GM18508 (cell line): Measurements from ENCODE around the gene CUX1.
"Not testable (repeated sequence)": the region's sequence is repeated elsewhere in the genome, so short reads cannot be mapped to it uniquely, and the experiment has no call there.

Experiments used
- ATAC-seq: cut with Tn5 transposase; IDR thresholded peaks from one replicate; pipeline ENCODE4 v1.9.1; 2021; ENCODE audit warnings: moderate number of reproducible peaks; ENCODE audit not compliant: insufficient read depth, unreplicated experiment

The CUX1 gene

DNA sequence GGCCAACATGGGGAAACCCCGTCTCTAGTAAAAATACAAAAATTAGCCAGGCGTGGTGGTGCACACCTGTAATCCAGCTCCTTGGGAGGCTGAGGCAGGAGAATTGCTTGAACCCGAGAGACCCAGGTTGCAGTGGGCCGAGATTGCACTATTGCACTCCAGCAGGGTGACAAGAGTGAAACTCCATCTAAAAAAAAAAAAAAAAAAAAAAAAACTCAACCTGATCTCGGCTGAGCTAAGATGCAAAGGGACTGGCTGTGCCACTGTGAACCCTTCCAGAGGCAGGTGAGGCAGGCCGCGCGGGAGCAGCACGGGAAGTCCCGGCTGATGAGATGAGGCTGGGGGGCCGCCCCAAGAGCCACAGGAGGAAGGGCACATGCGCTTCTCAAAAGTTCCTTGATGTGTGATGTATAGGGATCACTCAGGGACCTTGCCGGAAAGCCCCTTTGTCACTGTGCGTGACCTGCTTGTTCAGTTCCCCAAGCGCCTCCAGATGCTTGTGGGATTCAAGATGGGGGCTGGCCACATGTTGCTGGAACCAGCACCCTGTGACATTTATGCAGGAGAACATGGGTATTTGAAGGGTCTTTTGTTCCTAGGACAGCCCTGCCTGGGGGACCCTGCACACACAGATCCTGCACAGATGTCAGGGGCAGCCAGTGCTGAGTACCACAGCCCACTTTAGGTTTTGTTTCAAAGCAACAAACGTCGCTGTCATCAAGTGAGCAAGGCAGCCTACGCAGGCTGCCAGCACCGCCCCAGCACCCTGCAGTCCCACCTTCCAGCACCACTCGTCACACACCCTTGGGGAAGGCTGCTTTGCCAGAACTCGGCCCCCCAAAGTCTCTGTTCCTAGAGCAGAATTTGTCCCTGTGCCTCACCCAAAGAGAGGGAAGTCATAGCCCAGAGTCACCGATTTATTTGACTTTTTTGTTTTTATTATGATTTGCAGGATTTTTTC lies 394.4 kb downstream of the CUX1 start:
- ATAC-seq = no peak

DNA sequence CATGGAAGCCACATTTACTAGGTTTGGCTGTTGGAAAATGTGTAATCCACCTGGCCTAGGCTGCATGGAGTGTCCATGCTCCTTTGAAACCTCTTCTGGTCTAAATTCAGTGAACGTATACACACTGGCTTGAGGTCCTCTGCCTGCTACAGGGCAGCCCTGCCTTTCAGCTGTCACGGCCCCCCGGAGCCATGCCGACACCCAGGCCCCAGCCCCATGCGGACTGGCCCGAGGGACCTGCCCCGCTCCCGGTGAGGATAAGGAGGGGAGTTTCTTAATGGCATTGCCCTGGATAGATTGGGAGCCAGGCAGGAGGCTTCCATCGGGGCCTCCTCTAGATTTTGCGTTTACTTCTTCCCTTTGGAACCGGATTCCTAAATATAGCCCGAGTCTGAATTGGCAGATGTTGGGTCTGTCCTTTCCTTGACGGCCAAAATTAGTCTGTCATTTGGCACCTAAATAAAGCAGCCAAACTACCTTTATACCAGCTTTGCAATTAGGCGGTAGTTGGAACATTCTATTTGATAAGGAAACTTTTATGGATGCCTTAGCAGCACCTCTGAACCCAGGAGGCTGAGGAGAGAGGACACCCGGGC lies 397.1 kb downstream of the CUX1 start:
- ATAC-seq = no peak

DNA sequence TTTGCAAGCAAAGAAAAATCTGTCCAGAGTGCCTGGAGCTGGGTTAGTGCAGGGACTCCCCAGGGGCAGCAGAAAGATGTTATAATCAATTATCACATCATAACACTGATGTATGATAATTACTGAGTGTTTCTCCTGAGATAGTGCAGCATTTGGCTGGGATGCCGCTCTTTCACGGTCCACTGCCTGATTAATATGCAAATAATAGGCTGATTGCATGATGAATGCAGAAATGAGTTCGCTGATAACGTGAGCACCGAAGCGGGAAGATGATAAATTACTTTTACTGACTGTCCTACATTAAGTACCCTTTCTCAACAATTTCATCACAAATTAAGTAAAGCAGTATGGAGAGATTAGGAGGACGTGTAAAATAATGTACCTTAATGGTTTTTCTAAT lies 397.8 kb downstream of the CUX1 start:
- ATAC-seq = no peak

DNA sequence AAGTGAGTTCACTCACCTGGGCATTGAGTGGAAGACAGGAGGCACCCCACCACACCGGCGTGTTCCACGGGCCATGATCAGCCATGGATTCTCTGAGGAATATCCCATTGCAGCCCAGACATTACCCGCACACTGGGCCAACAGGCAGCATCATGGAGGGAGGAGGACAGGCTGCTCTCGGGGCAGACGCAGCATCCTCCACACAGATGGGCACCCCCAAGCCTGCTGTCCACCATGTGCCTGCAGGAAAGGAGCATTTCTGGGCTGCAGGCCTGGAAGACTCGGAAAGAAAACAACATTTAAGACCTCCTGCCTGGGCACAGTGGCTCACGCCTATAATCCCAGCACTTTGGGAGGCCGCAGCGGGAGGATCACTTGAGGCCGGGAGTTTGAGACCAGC lies 398.3 kb downstream of the CUX1 start:
- ATAC-seq = no peak

DNA sequence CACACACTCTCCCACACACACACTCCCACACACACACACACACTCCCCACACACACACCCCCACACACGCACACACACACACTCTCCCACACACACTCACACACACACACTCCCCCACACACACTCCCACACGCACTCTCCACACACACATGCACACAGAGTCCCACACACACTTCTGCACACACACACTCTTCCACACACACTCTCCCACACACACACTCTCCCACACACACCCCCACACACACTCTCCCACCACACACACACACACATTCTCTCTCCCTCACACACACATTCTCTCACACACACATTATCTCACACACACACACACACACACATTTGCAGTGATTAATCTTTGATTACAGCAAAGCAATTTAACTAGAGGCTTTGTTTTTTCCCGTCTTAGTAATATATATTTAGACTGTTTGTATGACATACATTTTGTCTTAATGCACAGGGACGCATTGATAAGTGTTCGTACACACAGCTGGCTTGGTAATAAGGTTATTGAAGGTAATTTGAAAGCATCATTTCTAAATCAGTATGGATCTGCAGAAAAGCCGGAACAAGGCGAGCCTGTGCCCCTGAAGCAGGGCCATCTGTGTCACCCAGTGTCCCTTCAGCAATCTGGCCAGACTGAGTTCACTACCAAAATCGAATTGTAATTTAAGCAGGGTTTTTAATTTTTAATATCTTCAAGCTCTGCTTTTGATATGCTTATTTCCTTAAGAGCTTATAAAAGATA lies 399.3 kb downstream of the CUX1 start:
- ATAC-seq = no peak

DNA sequence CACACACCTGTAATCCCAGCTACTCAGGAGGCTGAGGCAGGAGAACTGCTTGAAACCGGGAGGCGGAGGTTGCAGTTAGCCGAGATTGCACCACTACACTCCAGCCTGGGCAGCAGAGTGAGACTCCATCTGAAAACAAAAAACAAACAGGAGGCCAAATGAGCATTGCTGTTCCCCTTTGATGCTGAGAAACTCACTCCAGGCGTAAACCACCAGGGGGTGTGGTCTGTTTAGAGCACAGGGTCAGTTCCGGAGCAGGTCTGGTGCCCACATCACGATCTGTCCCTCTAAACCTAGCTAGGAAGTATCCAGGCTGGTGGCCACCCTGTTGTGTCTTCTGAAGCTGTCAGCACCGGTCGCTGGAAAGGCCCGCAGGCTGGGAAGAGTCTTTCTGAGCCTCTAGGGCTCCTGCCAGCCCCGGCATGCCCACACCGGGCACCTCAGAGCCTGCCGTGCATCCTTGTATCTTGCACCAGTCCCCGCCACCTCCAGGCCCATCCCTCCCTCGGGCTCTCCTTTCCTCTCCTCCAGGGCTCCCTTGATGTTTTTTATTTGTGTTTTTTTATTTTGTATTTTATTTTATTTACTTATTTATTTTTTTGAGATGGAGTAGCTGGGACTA lies 402.9 kb downstream of the CUX1 start:
- ATAC-seq = no peak

DNA sequence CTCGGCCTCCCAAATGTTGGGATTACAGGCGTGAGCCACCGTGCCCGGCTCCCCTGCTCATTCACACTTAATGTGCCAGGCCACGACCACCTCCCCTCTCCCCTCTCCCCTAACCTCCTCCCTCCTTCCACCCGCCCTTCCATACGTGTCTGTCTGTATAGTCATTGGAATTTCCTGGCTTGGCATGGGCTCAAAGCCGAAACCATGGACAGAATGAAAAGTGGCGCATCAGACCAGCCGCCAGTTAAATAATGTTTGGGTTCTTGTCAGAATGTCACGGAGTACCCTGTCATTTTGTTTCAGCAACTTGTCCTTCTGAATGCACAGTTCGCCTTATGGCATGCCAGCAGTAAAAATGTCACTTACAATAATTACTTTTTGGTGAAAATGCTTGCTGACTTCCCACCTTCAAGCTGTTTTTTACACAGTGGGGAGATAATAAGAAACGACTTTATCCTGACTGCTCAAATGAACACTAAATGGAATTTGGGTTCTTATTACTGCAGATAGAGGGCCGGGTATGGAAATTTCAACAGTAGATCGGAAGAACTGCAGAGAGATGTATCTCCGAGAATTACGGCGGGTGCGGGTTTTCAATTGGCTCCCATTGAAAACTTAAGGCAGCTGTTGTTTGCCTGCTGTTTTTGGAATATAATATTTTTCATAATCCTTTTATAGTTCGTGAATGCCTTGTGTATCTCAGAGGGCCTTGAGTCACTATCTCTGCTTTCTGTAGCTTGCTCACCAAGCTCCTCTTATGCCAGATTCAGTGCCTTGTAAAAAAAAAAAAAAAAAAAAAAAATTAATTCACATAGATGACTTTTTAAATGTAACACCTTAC lies 403.8 kb downstream of the CUX1 start:
- ATAC-seq = no peak

DNA sequence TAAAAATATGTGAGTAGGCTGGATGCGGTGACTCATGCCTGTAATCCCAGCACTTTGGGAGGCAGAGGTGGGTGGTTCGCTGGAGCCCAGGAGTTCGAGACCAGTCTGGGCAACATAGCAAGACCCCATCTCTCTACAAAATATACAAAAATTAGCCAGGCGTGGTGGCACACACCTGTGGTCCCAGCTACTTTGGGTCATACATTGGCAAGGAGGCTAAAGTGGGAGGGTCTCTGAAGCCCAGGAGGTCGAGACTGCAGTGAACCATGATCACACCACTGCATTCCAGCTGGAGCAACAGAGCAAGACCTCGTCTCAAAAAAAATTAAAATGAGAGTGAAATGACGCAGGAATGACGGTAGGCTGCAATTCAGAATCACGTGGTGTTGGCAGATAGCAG lies 404.5 kb downstream of the CUX1 start:
- no peak for ATAC-seq

DNA sequence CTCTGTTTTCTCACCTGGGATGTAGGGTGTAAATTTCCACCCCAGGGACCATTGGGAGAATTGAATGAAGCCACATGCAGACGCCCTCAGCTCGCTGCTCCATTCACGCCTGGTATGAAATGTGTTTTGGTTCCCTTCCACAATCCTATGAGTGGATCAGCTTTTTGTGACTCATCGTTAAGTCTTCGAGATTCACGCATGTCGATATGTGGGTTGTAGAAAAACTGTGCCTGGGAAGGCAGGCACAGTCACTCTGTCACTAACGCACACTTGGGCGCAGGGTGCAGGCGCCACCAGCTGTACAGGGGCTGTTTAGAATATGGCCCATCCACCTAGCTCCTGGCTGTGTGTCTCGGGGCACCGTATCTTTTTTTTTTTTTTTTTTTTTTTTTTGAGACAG lies 405.0 kb downstream of the CUX1 start:
- no peak for ATAC-seq

DNA sequence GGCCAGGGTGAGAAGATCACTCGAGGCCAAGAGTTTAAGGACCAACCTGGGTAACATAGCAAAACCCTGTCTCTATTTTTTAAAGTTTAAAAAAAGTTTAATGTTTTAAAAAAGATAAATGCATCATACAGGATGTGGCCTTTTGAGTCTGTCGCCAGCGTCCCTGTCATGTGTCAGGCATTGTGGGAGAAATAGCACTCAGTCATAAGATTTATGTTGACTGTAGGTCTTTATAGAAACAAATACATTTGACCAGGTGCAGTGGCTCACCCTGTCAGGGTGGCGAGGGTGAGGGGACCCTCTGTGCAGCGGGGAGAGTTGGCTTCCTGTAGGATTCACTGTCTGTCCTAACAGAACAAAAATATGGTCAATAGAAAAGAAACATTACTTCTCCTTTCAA lies 405.8 kb downstream of the CUX1 start:
- ATAC-seq = no peak

DNA sequence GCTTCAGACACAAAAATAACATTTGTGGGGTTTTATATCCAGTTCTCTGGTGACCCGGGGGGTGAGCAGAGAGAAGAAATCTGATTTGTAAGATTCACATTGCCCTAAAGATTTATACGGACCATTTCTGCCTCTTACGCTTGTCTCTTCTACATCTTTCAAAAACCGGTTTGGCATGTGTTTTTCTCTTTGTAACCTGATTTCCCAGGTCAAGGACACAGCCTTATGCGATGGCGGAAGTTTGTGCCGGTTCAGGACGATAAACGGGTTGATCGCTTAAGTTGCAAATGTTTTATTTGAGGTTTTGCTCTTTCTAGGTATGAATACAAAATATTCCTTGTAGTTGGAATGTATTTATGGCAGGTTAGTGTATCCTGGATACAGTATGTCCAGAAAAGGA lies 407.6 kb downstream of the CUX1 start:
- no peak for ATAC-seq

DNA sequence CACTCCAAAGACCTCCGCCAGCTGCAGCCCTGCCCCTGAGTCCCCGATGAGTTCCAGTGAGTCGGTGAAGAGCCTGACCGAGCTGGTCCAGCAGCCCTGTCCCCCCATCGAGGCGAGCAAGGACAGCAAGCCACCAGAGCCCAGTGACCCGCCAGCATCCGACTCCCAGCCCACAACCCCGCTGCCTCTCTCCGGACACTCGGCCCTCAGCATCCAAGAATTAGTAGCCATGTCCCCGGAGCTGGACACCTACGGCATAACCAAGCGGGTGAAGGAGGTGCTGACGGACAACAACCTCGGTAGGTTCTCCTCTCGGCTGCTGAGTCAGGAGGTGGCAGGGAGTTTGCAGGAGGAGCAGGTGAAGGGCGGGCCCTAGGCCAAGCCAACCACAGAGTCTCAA lies 409.9 kb downstream of the CUX1 start:
- no peak for ATAC-seq

DNA sequence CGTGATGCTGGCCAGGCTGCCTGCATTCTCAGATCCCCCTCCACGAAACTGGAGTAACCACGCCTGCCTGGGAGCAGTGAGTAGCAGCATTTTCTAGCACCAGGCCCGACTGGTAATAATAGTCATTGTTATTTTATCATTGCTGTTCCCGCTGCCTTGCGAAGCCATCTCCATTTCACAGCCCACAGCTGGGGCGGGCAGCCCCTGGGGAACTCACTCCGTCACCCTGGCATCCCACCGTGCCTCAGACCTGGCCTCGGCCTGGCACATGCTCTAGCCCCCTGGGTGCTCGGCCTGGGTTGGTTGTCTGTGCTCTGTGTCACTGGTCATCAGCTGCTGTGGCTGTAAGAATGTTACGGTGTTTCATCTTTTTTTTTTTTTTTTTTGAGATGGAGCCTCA lies 411.5 kb downstream of the CUX1 start:
- ATAC-seq = no peak

DNA sequence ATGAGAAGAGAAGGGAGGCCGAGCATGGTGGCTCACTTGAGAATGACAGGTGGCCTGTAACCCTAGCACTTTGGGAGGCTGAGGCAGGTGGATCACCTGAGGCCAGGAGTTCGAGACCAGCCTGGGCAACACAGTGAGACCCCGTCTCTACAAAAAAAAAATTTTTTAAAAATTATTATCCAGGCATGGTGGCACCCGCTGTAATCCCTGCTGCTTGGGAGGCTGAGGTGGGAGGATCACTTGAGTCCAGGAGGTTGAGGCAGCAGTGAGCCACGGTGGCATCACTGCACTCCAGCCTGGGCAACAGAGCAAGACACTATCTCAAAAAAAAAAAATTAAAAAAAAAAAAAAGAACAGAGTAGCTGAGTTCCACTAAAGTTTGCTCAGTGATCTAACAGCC lies 412.7 kb downstream of the CUX1 start:
- ATAC-seq = not testable (repeated sequence)

DNA sequence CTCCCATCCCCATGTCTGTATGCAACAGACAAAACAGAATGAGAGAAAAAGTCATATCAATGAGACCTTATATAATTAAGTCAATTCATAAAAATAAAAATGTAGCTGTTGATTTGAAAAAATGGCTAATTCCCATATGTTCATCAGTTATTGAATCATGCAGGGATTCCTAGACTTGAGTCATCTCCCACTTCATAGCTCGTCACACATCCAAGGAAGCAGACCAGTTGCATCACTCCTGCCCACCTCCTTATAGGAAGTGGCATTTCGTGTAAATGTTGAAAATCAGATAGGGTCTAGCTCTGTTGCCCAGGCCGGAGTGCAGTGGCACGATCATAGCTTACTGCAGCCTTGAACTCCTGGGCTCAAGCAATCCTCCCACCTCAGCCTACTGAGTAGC lies 413.2 kb downstream of the CUX1 start:
- ATAC-seq = no peak

DNA sequence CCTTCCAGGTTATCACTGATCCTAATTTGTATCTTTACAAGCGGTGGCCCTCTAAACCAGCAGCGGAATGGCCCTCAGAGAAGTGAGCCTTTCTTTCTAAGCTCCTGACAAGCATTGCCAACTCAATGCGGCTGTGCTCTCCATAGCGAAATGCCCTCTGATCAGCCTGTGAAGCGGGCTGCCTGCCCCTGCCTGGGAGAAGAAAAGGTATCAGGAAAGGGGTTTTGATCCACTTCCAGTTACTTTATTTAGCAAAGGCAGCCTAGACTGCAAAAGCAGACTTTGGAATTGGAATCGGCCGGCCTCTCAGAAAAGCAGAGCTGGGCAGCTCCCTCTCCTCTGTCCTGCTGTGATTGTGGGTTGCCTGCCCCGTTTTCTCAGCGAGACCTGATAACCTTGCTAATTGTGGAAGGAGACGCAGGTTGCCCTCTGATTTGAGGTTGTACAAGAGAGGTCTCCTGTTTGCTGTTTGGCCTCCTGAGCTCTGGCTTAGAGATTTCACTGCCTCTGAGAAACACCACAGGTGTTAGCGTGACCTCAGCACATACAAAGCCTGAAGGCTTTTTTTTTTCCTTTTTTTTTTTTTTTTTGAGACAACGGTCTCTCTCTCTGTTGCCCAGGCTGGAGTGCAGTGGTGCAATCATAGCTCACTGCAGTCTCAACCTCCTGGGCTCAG lies 415.3 kb downstream of the CUX1 start:
- ATAC-seq = no peak

DNA sequence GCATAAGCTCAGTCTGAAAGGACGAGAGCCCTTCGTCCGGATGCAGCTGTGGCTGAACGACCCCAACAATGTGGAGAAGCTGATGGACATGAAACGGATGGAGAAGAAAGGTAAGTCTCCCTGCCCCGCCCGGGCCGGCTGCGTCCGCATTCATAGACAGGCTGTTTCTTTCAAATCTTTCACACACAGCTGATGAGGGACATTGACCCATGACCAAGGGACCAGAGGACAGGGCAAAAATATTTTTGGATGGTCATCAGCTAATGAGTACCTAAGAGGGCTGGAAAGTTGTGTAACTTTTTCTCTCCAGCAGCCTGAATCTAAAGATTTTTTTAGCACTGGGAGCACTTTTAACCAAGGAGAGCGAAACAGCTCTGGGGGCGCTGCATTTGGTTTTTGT lies 416.7 kb downstream of the CUX1 start:
- no peak for ATAC-seq

DNA sequence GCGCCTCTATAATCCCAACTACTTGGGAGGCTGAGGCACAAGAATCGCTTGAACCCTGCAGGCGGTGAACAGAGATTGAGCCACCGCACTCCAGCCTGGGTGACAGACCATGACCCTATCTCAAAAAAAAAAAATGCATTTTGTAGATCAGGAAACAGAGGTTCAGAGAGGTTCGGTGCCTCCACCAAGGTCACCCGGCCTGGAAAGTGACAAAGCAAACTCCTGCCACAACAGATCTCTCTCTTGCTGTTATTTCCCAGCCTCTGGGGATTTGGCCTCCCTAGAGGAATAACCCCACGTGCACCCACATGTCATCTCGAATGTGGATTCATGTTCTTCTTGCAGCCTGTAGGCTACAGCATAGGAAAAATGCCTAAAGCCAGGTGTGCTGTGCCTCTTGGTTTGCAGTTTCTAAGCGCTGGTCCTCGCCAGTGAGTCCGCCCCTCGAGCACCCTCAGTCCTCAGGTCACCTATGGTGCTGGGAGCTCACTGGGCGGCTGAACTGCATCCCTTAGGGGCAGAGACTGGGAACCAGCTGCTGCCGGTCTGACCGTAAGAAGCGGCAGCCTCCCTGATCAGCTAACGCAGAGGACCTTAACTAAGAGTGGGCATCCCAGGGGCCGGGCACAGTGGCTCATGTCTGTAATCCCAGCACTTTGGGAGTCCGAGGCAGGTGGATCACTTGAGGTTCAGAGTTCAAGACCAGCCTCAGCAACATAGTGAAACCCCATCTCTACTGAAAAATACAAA lies 417.6 kb downstream of the CUX1 start:
- no peak for ATAC-seq

DNA sequence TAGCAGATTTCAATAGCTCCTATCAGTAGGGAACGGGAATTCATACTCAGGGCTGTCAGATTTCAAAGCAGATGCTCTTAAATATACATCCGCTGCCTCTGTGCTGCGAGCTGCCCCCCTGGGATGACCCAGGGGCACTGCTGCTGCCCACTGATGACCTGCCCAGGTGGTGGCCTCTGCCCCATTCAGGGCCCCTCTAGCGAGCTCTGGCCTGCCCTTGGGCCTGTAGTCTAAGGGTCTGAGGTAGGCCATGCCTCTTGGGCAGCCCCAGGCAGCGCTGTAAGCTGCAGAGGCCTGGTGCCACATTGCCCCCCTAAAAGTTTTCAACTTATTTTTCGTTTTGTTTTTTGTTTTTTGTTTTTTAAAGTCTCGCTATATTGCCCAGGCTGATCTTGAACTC lies 418.7 kb downstream of the CUX1 start:
- no peak for ATAC-seq
